Measurements from ENCODE around the gene FHIT.

The FHIT gene

GRCh38 chr3:59832702-59833101 is 1418.5 kb downstream of the FHIT start:
- H3K4me3 ChIP-seq (ENCODE audit: low read depth, low read length), result no peak overlapping the region
- no peak for DNase-seq
- no peak overlapping the region for H3K27ac ChIP-seq
- no peaks in the 10 kb centered on the region for H3K36me3 ChIP-seq (replicated peaks)
- TF ChIP-seq CTCF (IDR thresholded peaks at IDR 0.05; ENCODE audit: low read depth, low read length, missing control alignments), result no peak
- no peaks in the 10 kb centered on the region for H3K27me3 ChIP-seq (replicated peaks)
- in situ Hi-C loops (cut with HindIII; ENCODE audit: low pct_ligation_motif_present, low sequenced_read_pairs), result no loop called here

- no peak for TF ChIP-seq CTCF (IDR thresholded peaks at IDR 0.05; ENCODE audit: low read depth, low read length, missing control alignments)
These were observed 1419.0 kb downstream of the FHIT start for GRCh38 chr3:59832241-59832640.

GRCh38 chr3:59831394-59831793 is 1419.9 kb downstream of the FHIT start:
- DNase-seq, result no peak
- in situ Hi-C loops (cut with HindIII; ENCODE audit: low pct_ligation_motif_present, low sequenced_read_pairs), result no loop called here
- Histone ChIP-seq H3K36me3 (replicated peaks) (no peaks in the 10 kb centered on the region), H3K27ac (no peak overlapping the region), H3K4me3 (ENCODE audit: low read depth, low read length) (no peak overlapping the region), H3K27me3 (replicated peaks) (no peaks in the 10 kb centered on the region)
- no peak for TF ChIP-seq CTCF (IDR thresholded peaks at IDR 0.05; ENCODE audit: low read depth, low read length, missing control alignments)

More at GRCh38 chr3:59832241-59832640, 1419.0 kb downstream of the FHIT start:
- Histone ChIP-seq H3K27ac (no peak overlapping the region), H3K4me3 (ENCODE audit: low read depth, low read length) (no peak overlapping the region), H3K27me3 (replicated peaks) (no peaks in the 10 kb centered on the region), H3K36me3 (replicated peaks) (no peaks in the 10 kb centered on the region)
- no peak for DNase-seq
- in situ Hi-C loops (cut with HindIII; ENCODE audit: low pct_ligation_motif_present, low sequenced_read_pairs), result no loop called here

GRCh38 chr3:59829527-59829926 is 1421.7 kb downstream of the FHIT start:
- Histone ChIP-seq H3K27ac (no peak overlapping the region), H3K4me3 (ENCODE audit: low read depth, low read length) (no peak overlapping the region), H3K27me3 (replicated peaks) (no peaks in the 10 kb centered on the region), H3K36me3 (replicated peaks) (no peaks in the 10 kb centered on the region)
- no peak for DNase-seq
- no peak for TF ChIP-seq CTCF (IDR thresholded peaks at IDR 0.05; ENCODE audit: low read depth, low read length, missing control alignments)
- in situ Hi-C loops (cut with HindIII; ENCODE audit: low pct_ligation_motif_present, low sequenced_read_pairs), result no loop called here

- no peak for DNase-seq
- no peaks in the 10 kb centered on the region for H3K27me3 ChIP-seq (replicated peaks)
- H3K36me3 ChIP-seq (replicated peaks), result no peaks in the 10 kb centered on the region
- TF ChIP-seq CTCF (IDR thresholded peaks at IDR 0.05; ENCODE audit: low read depth, low read length, missing control alignments), result no peak
- H3K4me3 ChIP-seq (ENCODE audit: low read depth, low read length), result no peak overlapping the region
- no peak overlapping the region for H3K27ac ChIP-seq
- in situ Hi-C loops (cut with HindIII; ENCODE audit: low pct_ligation_motif_present, low sequenced_read_pairs), result no loop called here
These were observed 1426.4 kb downstream of the FHIT start for GRCh38 chr3:59824876-59825275.

GRCh38 chr3:59821274-59821673 is 1430.0 kb downstream of the FHIT start:
- Histone ChIP-seq H3K36me3 (replicated peaks) (no peaks in the 10 kb centered on the region), H3K27ac (no peak overlapping the region), H3K4me3 (ENCODE audit: low read depth, low read length) (no peak overlapping the region), H3K27me3 (replicated peaks) (no peaks in the 10 kb centered on the region)
- TF ChIP-seq CTCF (IDR thresholded peaks at IDR 0.05; ENCODE audit: low read depth, low read length, missing control alignments), result no peak
- in situ Hi-C loops (cut with HindIII; ENCODE audit: low pct_ligation_motif_present, low sequenced_read_pairs), result no loop called here
- DNase-seq, result no peak
